Naive thymus-derived CD4-positive, alpha-beta T cell (primary cell): ENCODE data around the gene ARL8B. TPM values are rescaled to one million over a fixed set of nuclear protein-coding genes. Genes with fewer than 3 reads are reported as not detected.
A peak's percentile ranks its signal among the peaks of the same experiment; 100 is the strongest.

Source experiments
- ATAC-seq: fragments of 150-1000 bp; cut with Tn5 transposase; 2 replicates; pipeline ENCODE4 v1.10.0; 2021; ENCODE audit warnings: mild to moderate bottlenecking, moderate library complexity
- CTCF ChIA-PET: fragments of 350-600 bp; sonication (Branson Sonifier 250); formaldehyde crosslinking; loops from one replicate; lab custom pipeline; 2021; ENCODE audit warnings: antibody characterized with exemption; lab: Charles Lee
- POLR2A ChIA-PET: fragments of 350-600 bp; sonication (Branson Sonifier 250); formaldehyde crosslinking; loops from one replicate; lab custom pipeline; 2021; ENCODE audit warnings: antibody characterized with exemption, inconsistent platforms; lab: Charles Lee
- DNase-seq, 9 donors: peaks; one replicate each; pipeline versions ENCODE4 v3.0.0 to v3.0.0-alpha.2; 2020 to 2022; ENCODE audit warnings: mixed read lengths in 1 of 9
- H3K27ac ChIP-seq: one replicate; pipeline ENCODE4 v1.7.0; 2013; ENCODE audit warnings: mild to moderate bottlenecking, low read depth, low read length, moderate library complexity
- H3K27me3 ChIP-seq, 2 donors: one replicate each; pipeline ENCODE4 v1.7.0; 2013; ENCODE audit warnings: low read length in 2 of 2, mild to moderate bottlenecking in 2 of 2, moderate library complexity in 2 of 2; ENCODE audit not compliant: control insufficient read depth in 2 of 2, insufficient read depth in 2 of 2
- H3K36me3 ChIP-seq, 3 experiments: 1 replicate in 2 of 3; 2 replicates in 1 of 3; pipeline ENCODE4 v1.7.0; 2013; ENCODE audit warnings: low read length in 3 of 3, mild to moderate bottlenecking in 3 of 3, moderate library complexity in 1 of 3; ENCODE audit not compliant: insufficient read depth in 3 of 3, control insufficient read depth in 2 of 3
- H3K4me1 ChIP-seq, 2 donors: one replicate each; pipeline ENCODE4 v1.7.0; 2013; ENCODE audit warnings: low read length in 2 of 2, mild to moderate bottlenecking in 2 of 2, moderate library complexity in 1 of 2; ENCODE audit not compliant: control insufficient read depth in 2 of 2, insufficient read depth in 2 of 2
- H3K4me3 ChIP-seq: 2 replicates; pipeline ENCODE4 v1.7.0; 2013; ENCODE audit warnings: mild to moderate bottlenecking, low read length
- H3K9me3 ChIP-seq, 3 experiments: 1 replicate in 2 of 3; 2 replicates in 1 of 3; pipeline ENCODE4 v1.7.0; 2013; ENCODE audit warnings: low read length in 3 of 3; ENCODE audit not compliant: control insufficient read depth in 2 of 3
- H3K27ac Mint-ChIP-seq, 9 donors: one replicate each; pipeline ENCODE4 v1.8.0; 2020 to 2022; ENCODE audit warnings: mixed read lengths in 9 of 9, mild to moderate bottlenecking in 8 of 9, moderate library complexity in 5 of 9, inconsistent platforms in 2 of 9
- H3K27me3 Mint-ChIP-seq, 5 donors: one replicate each; pipeline ENCODE4 v1.8.0; 2021 to 2022; ENCODE audit warnings: mixed read lengths in 5 of 5, mild to moderate bottlenecking in 1 of 5
- H3K36me3 Mint-ChIP-seq, 5 donors: one replicate each; pipeline ENCODE4 v1.8.0; 2020 to 2022; ENCODE audit warnings: mixed read lengths in 5 of 5, mild to moderate bottlenecking in 3 of 5, inconsistent platforms in 1 of 5
- H3K4me1 Mint-ChIP-seq, 7 donors: one replicate each; pipeline ENCODE4 v1.8.0; 2020 to 2022; ENCODE audit warnings: mixed read lengths in 7 of 7, mild to moderate bottlenecking in 3 of 7, inconsistent platforms in 1 of 7
- H3K4me3 Mint-ChIP-seq, 10 donors: one replicate each; pipeline ENCODE4 v1.8.0; 2020 to 2022; ENCODE audit warnings: mild to moderate bottlenecking in 10 of 10, mixed read lengths in 10 of 10, moderate library complexity in 6 of 10, inconsistent platforms in 2 of 10
- H3K9me3 Mint-ChIP-seq, 11 donors: one replicate each; pipeline ENCODE4 v1.8.0; 2020 to 2022; ENCODE audit warnings: mixed read lengths in 11 of 11, mild to moderate bottlenecking in 4 of 11, inconsistent platforms in 1 of 11, moderate library complexity in 1 of 11
- intact Hi-C, 2 donors: fragments of 100-400 bp; cut with micrococcal nuclease; formaldehyde crosslinking; loops; one replicate each; pipeline ENCODE4 v1.15.1; 2023
- polyA plus RNA-seq, 2 donors: library from polyadenylated mRNA; unstranded; fragments of 300-500 nt; fragmentation: Illumina TruSeq; gene quantifications; one replicate each; pipeline ENCODE4 v1.2.3, GENCODE V29; 2021
- total RNA-seq, 6 experiments: library from RNA in 5 of 6; stranded (reverse) in 5 of 6; gene quantifications; 1 replicate in 5 of 6; 2 replicates in 1 of 6; pipeline ENCODE4 v1.2.3 and lab custom pipeline; 2021 to 2026

ARL8B gene
- total and polyA plus RNA-seq, 7 experiments from 2014 or later: 43.7 to 66.1 (median 48.4) TPM

GRCh38 chr3:5198313-5198677 lies 76.2 kb downstream of the ARL8B start:
- peaks cover 11 to 51% (median 43%) of the 10 kb centered on the region in 5 donors for H3K36me3 Mint-ChIP-seq
- intact Hi-C loops: loop anchor here (5.0 kb wide), 2 partner anchors 64 to 346 kb away; no protein-coding TSS in a partner anchor
- POLR2A ChIA-PET: interaction anchor here (1.0 to 4.6 kb wide), 4 partner anchors 11 to 705 kb away, joined by 4 to 117 read pairs (median 5); partner anchors contain the start of genes EDEM1 and ITPR1

GRCh38 chr3:5198986-5199731 lies 77.1 kb downstream of the ARL8B start:
- no peak overlapping the region for H3K4me3 ChIP-seq
- intact Hi-C loops: loop anchor here (5.0 kb wide), 2 partner anchors 63 to 347 kb away; no protein-coding TSS in a partner anchor
- Mint-ChIP-seq H3K4me3 (peak overlapping the region in 9 of 10 donors; percentile 13 to 80 (median 64)), H3K36me3 (peaks cover 11 to 51% (median 44%) of the 10 kb centered on the region in 5 donors), H3K4me1 (peaks cover 49 to 78% (median 69%) of the 10 kb centered on the region in 7 donors), H3K27ac (peak overlapping the region; percentile 90 to 96 (median 94)), H3K27me3 (no peaks in the 10 kb centered on the region), H3K9me3 (peaks cover 0 to 8% (median 5%) of the 10 kb centered on the region in 11 donors)
- H3K27me3 ChIP-seq: no peaks in the 10 kb centered on the region
- H3K4me1 ChIP-seq: peaks cover 52 to 64% of the 10 kb centered on the region in 2 donors
- DNase-seq (no peak), ATAC-seq (peak; percentile 32)
- ChIA-PET POLR2A (interaction anchor here (4.6 kb wide), 1 partner anchor 11 kb away, joined by 117 read pairs; the partner anchor contains the start of gene EDEM1), CTCF (interaction anchor here (1.0 to 1.1 kb wide), 2 partner anchors 13 to 848 kb away, joined by 3 to 4 read pairs; no protein-coding TSS in a partner anchor)
- H3K9me3 ChIP-seq: no peaks in the 10 kb centered on the region
- peaks cover 24 to 36% (median 29%) of the 10 kb centered on the region in 3 experiments for H3K36me3 ChIP-seq
- H3K27ac ChIP-seq: peak overlapping the region; percentile 64

More at GRCh38 chr3:5198313-5198677, 76.2 kb downstream of the ARL8B start:
- peaks cover 56 to 69% of the 10 kb centered on the region in 2 donors for H3K4me1 ChIP-seq
- H3K27me3 ChIP-seq: no peaks in the 10 kb centered on the region
- H3K27ac Mint-ChIP-seq: peak overlapping the region; percentile 90 to 96 (median 94)
- peak overlapping the region; percentile 64 for H3K27ac ChIP-seq
- DNase-seq (no peak), ATAC-seq (no peak)
- H3K9me3 ChIP-seq: no peaks in the 10 kb centered on the region
- peaks cover 0 to 8% (median 5%) of the 10 kb centered on the region in 11 donors for H3K9me3 Mint-ChIP-seq
- CTCF ChIA-PET: interaction anchor here (1.0 to 1.1 kb wide), 2 partner anchors 12 to 847 kb away, joined by 3 to 4 read pairs; no protein-coding TSS in a partner anchor
- H3K4me1 Mint-ChIP-seq: peaks cover 50 to 84% (median 74%) of the 10 kb centered on the region in 7 donors
- H3K4me3 Mint-ChIP-seq: peak overlapping the region; percentile 24 to 80 (median 70)
- peaks cover 18 to 29% (median 22%) of the 10 kb centered on the region in 3 experiments for H3K36me3 ChIP-seq
- H3K4me3 ChIP-seq: no peak overlapping the region
- no peaks in the 10 kb centered on the region for H3K27me3 Mint-ChIP-seq

GRCh38 chr3:5201536-5201935 lies 79.4 kb downstream of the ARL8B start:
- no peak overlapping the region for H3K27ac ChIP-seq
- peaks cover 0 to 8% (median 5%) of the 10 kb centered on the region in 11 donors for H3K9me3 Mint-ChIP-seq
- no peaks in the 10 kb centered on the region for H3K9me3 ChIP-seq
- ATAC-seq: no peak
- no peak overlapping the region for H3K4me3 ChIP-seq
- H3K36me3 Mint-ChIP-seq: peaks cover 17 to 69% (median 45%) of the 10 kb centered on the region in 5 donors
- H3K27me3 ChIP-seq: no peaks in the 10 kb centered on the region
- CTCF ChIA-PET: no interaction called here
- H3K4me3 Mint-ChIP-seq: no peak overlapping the region
- peaks cover 41 to 52% (median 48%) of the 10 kb centered on the region in 3 experiments for H3K36me3 ChIP-seq
- intact Hi-C loops: no loop called here
- peaks cover 28 to 40% of the 10 kb centered on the region in 2 donors for H3K4me1 ChIP-seq
- H3K27me3 Mint-ChIP-seq: no peaks in the 10 kb centered on the region
- peaks cover 29 to 58% (median 53%) of the 10 kb centered on the region in 7 donors for H3K4me1 Mint-ChIP-seq
- POLR2A ChIA-PET: interaction anchor here (1.1 to 2.1 kb wide), 2 partner anchors 13 to 15 kb away, joined by 4 to 13 read pairs; no protein-coding TSS in a partner anchor
- no peak for DNase-seq
- H3K27ac Mint-ChIP-seq: peak overlapping the region; percentile 20 to 96 (median 60)

GRCh38 chr3:5202222-5202621 lies 80.1 kb downstream of the ARL8B start:
- Histone ChIP-seq H3K4me3 (no peak overlapping the region), H3K27ac (no peak overlapping the region), H3K4me1 (peaks cover 21 to 33% of the 10 kb centered on the region in 2 donors), H3K9me3 (no peaks in the 10 kb centered on the region), H3K27me3 (no peaks in the 10 kb centered on the region), H3K36me3 (peaks cover 43 to 59% (median 50%) of the 10 kb centered on the region in 3 experiments)
- ChIA-PET CTCF (no interaction called here), POLR2A (no interaction called here)
- ATAC-seq (no peak), DNase-seq (no peak)
- Mint-ChIP-seq H3K27ac (peak overlapping the region in 8 of 9 donors; percentile 7 to 96 (median 60)), H3K9me3 (peaks cover 0 to 5% (median 2%) of the 10 kb centered on the region in 11 donors), H3K27me3 (no peaks in the 10 kb centered on the region), H3K4me1 (peaks cover 22 to 51% (median 47%) of the 10 kb centered on the region in 7 donors), H3K4me3 (no peak overlapping the region), H3K36me3 (peaks cover 15 to 69% (median 42%) of the 10 kb centered on the region in 5 donors)
- intact Hi-C loops: no loop called here

DNA sequence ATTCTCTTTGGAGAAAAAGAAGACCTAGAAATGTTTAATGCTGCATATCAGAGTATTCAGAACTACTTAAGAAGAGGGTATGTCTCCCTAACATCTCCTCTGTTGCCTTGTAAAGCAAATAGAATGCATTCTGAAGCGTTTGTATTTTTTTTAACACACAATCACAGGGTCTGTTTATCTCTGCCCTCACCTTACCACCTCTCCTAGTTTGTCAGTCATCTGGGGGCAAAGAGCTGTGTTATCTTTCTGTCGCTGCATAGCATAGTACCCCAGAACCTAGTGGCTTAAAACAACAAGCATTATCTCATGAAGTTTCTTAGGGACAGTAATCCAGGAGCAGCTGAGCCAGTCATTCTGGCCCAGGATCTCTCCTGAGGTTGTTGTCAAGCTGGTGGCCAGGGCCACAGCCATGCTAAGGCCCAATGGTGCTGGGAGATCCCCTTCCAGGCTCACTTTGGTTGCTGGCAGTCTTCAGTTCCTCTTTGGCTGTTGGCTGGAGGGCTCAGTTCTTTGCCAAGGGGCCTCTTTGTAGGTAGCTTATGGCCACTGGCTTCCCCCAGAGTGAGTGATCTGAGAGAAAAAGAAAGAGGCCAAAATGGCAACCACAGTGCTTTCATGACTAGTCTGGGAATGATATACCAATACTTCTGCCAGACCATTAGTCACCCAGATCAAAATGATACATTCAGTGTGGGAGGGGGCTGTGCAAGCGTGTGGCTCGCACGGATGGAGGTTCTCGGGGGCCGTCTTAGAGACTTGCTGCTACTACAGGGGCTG lies 83.3 kb downstream of the ARL8B start:
- Histone ChIP-seq H3K27me3 (no peaks in the 10 kb centered on the region), H3K27ac (no peak overlapping the region), H3K9me3 (no peaks in the 10 kb centered on the region), H3K36me3 (peaks cover 63 to 90% (median 71%) of the 10 kb centered on the region in 3 experiments), H3K4me3 (no peak overlapping the region), H3K4me1 (peaks cover 0 to 2% of the 10 kb centered on the region in 2 donors)
- peaks cover 0 to 20% (median 19%) of the 10 kb centered on the region in 7 donors for H3K4me1 Mint-ChIP-seq
- DNase-seq (no peak), ATAC-seq (peak; percentile 27)
- ChIA-PET POLR2A (interaction anchor here (0.6 kb wide), 1 partner anchor 186 kb away, joined by 4 read pairs; no protein-coding TSS in a partner anchor), CTCF (interaction anchor here (0.7 kb wide), 1 partner anchor 13 kb away, joined by 3 read pairs; no protein-coding TSS in a partner anchor)
- H3K36me3 Mint-ChIP-seq: peaks cover 22 to 82% (median 50%) of the 10 kb centered on the region in 5 donors
- no peaks in the 10 kb centered on the region for H3K9me3 Mint-ChIP-seq
- H3K4me3 Mint-ChIP-seq: no peak overlapping the region
- H3K27ac Mint-ChIP-seq: peak overlapping the region in 7 of 9 donors; percentile 31 to 80 (median 53)
- intact Hi-C loops: no loop called here
- no peaks in the 10 kb centered on the region for H3K27me3 Mint-ChIP-seq

DNA sequence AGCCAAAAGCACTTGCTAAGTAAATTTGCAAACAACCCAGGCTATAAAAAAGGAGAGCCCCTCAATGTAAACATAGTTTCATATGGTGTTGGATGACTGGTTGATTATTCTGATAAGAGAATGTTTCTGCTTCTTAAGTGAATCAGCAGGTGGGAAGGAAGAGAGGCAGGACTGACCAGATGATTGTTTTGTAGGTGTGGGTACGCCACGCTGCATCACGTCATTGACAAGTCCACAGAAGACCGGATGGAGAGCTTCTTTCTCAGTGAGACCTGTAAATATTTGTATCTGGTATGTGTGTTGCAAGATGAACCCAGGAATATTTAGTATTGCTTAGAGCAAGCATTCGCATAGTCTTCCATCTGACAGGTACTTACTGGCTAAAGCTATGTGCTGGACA lies 88.8 kb downstream of the ARL8B start:
- Histone ChIP-seq H3K4me1 (no peaks in the 10 kb centered on the region), H3K27me3 (no peaks in the 10 kb centered on the region), H3K4me3 (no peak overlapping the region), H3K27ac (no peak overlapping the region), H3K36me3 (peaks cover 62 to 97% (median 67%) of the 10 kb centered on the region in 3 experiments), H3K9me3 (no peaks in the 10 kb centered on the region)
- no peaks in the 10 kb centered on the region for H3K27me3 Mint-ChIP-seq
- H3K4me3 Mint-ChIP-seq: peak overlapping the region in 1 of 10 donors; percentile 9
- CTCF ChIA-PET: interaction anchor here (1.1 kb wide), 1 partner anchor 39 kb away, joined by 3 read pairs; no protein-coding TSS in a partner anchor
- peak overlapping the region in 2 of 9 donors; percentile 80 to 81 for H3K27ac Mint-ChIP-seq
- peaks cover 45 to 91% (median 54%) of the 10 kb centered on the region in 5 donors for H3K36me3 Mint-ChIP-seq
- no peaks in the 10 kb centered on the region for H3K9me3 Mint-ChIP-seq
- POLR2A ChIA-PET: interaction anchor here (1.2 kb wide), 1 partner anchor 22 kb away, joined by 4 read pairs; no protein-coding TSS in a partner anchor
- H3K4me1 Mint-ChIP-seq: peaks cover 0 to 24% (median 10%) of the 10 kb centered on the region in 7 donors
- intact Hi-C loops: no loop called here
- DNase-seq (no peak), ATAC-seq (no peak)
